SK-N-MC (cell line): ENCODE measurements around the gene TTC34.

Experiments
- EZH2 ChIP-seq: fragments of 200-600 bp; sonication (generic); IDR thresholded peaks from one replicate; pipeline ENCODE4 v1.6.1; 2017; ENCODE audit warnings: antibody characterized with exemption
- FOXP2 ChIP-seq: optimal IDR thresholded peaks from 2 replicates; pipeline ENCODE3; 2011; ENCODE audit warnings: mild to moderate bottlenecking, moderate library complexity; ENCODE audit not compliant: insufficient read depth; ENCODE audit errors: extremely low read length, control extremely low read depth

GRCh38 chr1:2650967-2651645 lies 150.4 kb downstream of the TTC34 start:
- no peak for TF ChIP-seq EZH2
- no peak for TF ChIP-seq FOXP2
